ENCODE measurements around the gene COX8A.

The COX8A gene

GRCh38 chr11:63993993-63994392, 19.6 kb downstream of the COX8A start:
- no peaks in the 10 kb centered on the region for H3K9me3 ChIP-seq (ENCODE audit: low read length)
- H2AFZ ChIP-seq (ENCODE audit: low read length), result no peak overlapping the region
- H3K9me2 ChIP-seq (ENCODE audit: low read depth, low read length), result no peaks in the 10 kb centered on the region
- no peaks in the 10 kb centered on the region for H3K79me2 ChIP-seq (ENCODE audit: insufficient read depth, low read length)
- TF ChIP-seq EZH2 (IDR thresholded peaks at IDR 0.05; ENCODE audit: borderline replicate concordance, low read length) (no peak), CTCF (IDR thresholded peaks at IDR 0.05; ENCODE audit: low read length) (no peak)
- peaks cover 5% of the 10 kb centered on the region for H3K4me1 ChIP-seq (ENCODE audit: insufficient read depth, low read length, severe bottlenecking)
- H3K4me3 ChIP-seq (ENCODE audit: low read depth, low read length, poor library complexity, severe bottlenecking), result no peak overlapping the region
- no peak overlapping the region for H3K9ac ChIP-seq (ENCODE audit: low read length)
- no peaks in the 10 kb centered on the region for H3K27me3 ChIP-seq (ENCODE audit: insufficient read depth, low read length)
- H3K27ac ChIP-seq (ENCODE audit: low read depth, low read length, poor library complexity, severe bottlenecking), result no peak overlapping the region
- no peaks in the 10 kb centered on the region for H3F3A ChIP-seq (ENCODE audit: insufficient read depth, low read length)
- H3K36me3 ChIP-seq (ENCODE audit: insufficient read depth, low read length), result peaks cover 72% of the 10 kb centered on the region
- H3K4me2 ChIP-seq (ENCODE audit: low read length), result no peak overlapping the region
- H4K20me1 ChIP-seq (ENCODE audit: insufficient read depth, low read length), result no peaks in the 10 kb centered on the region

GRCh38 chr11:63996512-63996911, 22.1 kb downstream of the COX8A start:
- Histone ChIP-seq H3K4me3 (ENCODE audit: low read depth, low read length, poor library complexity, severe bottlenecking) (no peak overlapping the region), H3K4me1 (ENCODE audit: insufficient read depth, low read length, severe bottlenecking) (peaks cover 21% of the 10 kb centered on the region), H3K79me2 (ENCODE audit: insufficient read depth, low read length) (no peaks in the 10 kb centered on the region), H4K20me1 (ENCODE audit: insufficient read depth, low read length) (no peaks in the 10 kb centered on the region), H3F3A (ENCODE audit: insufficient read depth, low read length) (no peaks in the 10 kb centered on the region), H3K9me2 (ENCODE audit: low read depth, low read length) (no peaks in the 10 kb centered on the region), H2AFZ (ENCODE audit: low read length) (no peak overlapping the region), H3K27me3 (ENCODE audit: insufficient read depth, low read length) (no peaks in the 10 kb centered on the region), H3K27ac (ENCODE audit: low read depth, low read length, poor library complexity, severe bottlenecking) (no peak overlapping the region), H3K9me3 (ENCODE audit: low read length) (no peaks in the 10 kb centered on the region), H3K9ac (ENCODE audit: low read length) (no peak overlapping the region), H3K4me2 (ENCODE audit: low read length) (no peak overlapping the region), H3K36me3 (ENCODE audit: insufficient read depth, low read length) (peaks cover 54% of the 10 kb centered on the region)
- TF ChIP-seq EZH2 (IDR thresholded peaks at IDR 0.05; ENCODE audit: borderline replicate concordance, low read length), result no peak
- no peak for TF ChIP-seq CTCF (IDR thresholded peaks at IDR 0.05; ENCODE audit: low read length)

- Histone ChIP-seq H3K79me2 (ENCODE audit: insufficient read depth, low read length) (no peaks in the 10 kb centered on the region), H3K4me3 (ENCODE audit: low read depth, low read length, poor library complexity, severe bottlenecking) (no peak overlapping the region), H3K36me3 (ENCODE audit: insufficient read depth, low read length) (peaks cover 49% of the 10 kb centered on the region), H3K9me3 (ENCODE audit: low read length) (no peaks in the 10 kb centered on the region), H3K4me1 (ENCODE audit: insufficient read depth, low read length, severe bottlenecking) (peaks cover 21% of the 10 kb centered on the region), H3K9me2 (ENCODE audit: low read depth, low read length) (no peaks in the 10 kb centered on the region), H3K27ac (ENCODE audit: low read depth, low read length, poor library complexity, severe bottlenecking) (no peak overlapping the region), H4K20me1 (ENCODE audit: insufficient read depth, low read length) (no peaks in the 10 kb centered on the region), H3K27me3 (ENCODE audit: insufficient read depth, low read length) (no peaks in the 10 kb centered on the region), H3F3A (ENCODE audit: insufficient read depth, low read length) (no peaks in the 10 kb centered on the region), H3K9ac (ENCODE audit: low read length) (no peak overlapping the region), H3K4me2 (ENCODE audit: low read length) (no peak overlapping the region), H2AFZ (ENCODE audit: low read length) (no peak overlapping the region)
- no peak for TF ChIP-seq EZH2 (IDR thresholded peaks at IDR 0.05; ENCODE audit: borderline replicate concordance, low read length)
- no peak for TF ChIP-seq CTCF (IDR thresholded peaks at IDR 0.05; ENCODE audit: low read length)
These were observed 22.8 kb downstream of the COX8A start for GRCh38 chr11:63997104-63997700.

Data from OCI-LY1 (cell line).